Astrocyte of the cerebellum (primary cell): Measurements from ENCODE around the gene NDC1.

Source experiments
- DNase-seq: peaks from one replicate; pipeline ENCODE4 v3.0.0-alpha.2; 2011; ENCODE audit warnings: low read depth
- H3K4me3 ChIP-seq: 2 replicates; pipeline ENCODE4 v1.5.1; 2011; ENCODE audit warnings: mild to moderate bottlenecking, low read depth, low read length, moderate library complexity
- CTCF ChIP-seq: IDR thresholded peaks from 2 replicates; pipeline ENCODE4 v1.5.1; 2012; ENCODE audit warnings: low read length, low read depth, moderate library complexity, mild to moderate bottlenecking; ENCODE audit errors: missing control alignments
- in situ Hi-C: cut with HindIII; loops from 2 replicates; pipeline ENCODE4 v1.10.0; 2017; ENCODE audit warnings: low sequenced_read_pairs

Gene NDC1

GRCh38 chr1:53847980-53848379 lies 9.9 kb upstream of the NDC1 start:
- H3K4me3 ChIP-seq = no peak overlapping the region
- no peak for TF ChIP-seq CTCF
- DNase-seq = no peak
- in situ Hi-C loops = no loop called here

GRCh38 chr1:53842347-53842746 lies 4.3 kb upstream of the NDC1 start:
- in situ Hi-C loops = no loop called here
- TF ChIP-seq CTCF = no peak
- H3K4me3 ChIP-seq = no peak overlapping the region
- no peak for DNase-seq

GRCh38 chr1:53838654-53838974 lies 518 bp upstream of the NDC1 start:
- in situ Hi-C loops = no loop called here
- no peak for TF ChIP-seq CTCF
- DNase-seq = no peak
- peak overlapping the region; percentile 80 for H3K4me3 ChIP-seq

GRCh38 chr1:53837646-53837923 lies 511 bp downstream of the NDC1 start:
- TF ChIP-seq CTCF = no peak
- in situ Hi-C loops = no loop called here
- H3K4me3 ChIP-seq = peak overlapping the region; percentile 80
- no peak for DNase-seq

- TF ChIP-seq CTCF = no peak
- in situ Hi-C loops = no loop called here
- DNase-seq = no peak
- H3K4me3 ChIP-seq = no peak overlapping the region
Measured at GRCh38 chr1:53835491-53835890, 2.6 kb downstream of the NDC1 start.

- H3K4me3 ChIP-seq = no peak overlapping the region
- in situ Hi-C loops = no loop called here
- TF ChIP-seq CTCF = no peak
- DNase-seq = no peak
Measured at GRCh38 chr1:53834776-53835175, 3.3 kb downstream of the NDC1 start.

- no peak for TF ChIP-seq CTCF
- no peak for DNase-seq
- no peak overlapping the region for H3K4me3 ChIP-seq
- in situ Hi-C loops = no loop called here
Measured at GRCh38 chr1:53833393-53833792, 4.7 kb downstream of the NDC1 start.
